Left lobe of liver (tissue), 2 donors: ENCODE measurements around the gene CHAF1A. TPM values are rescaled to one million over a fixed set of nuclear protein-coding genes. Genes with fewer than 3 reads are reported as not detected.
A peak's percentile ranks its signal among the peaks of the same experiment; 100 is the strongest.

Experiments
- ATAC-seq: fragments of 200-7000 bp; cut with Tn5 transposase; one replicate; pipeline ENCODE4 v1.9.1; 2020; ENCODE audit warnings: mild to moderate bottlenecking, moderate library complexity
- DNase-seq: peaks from one replicate; pipeline ENCODE4 v3.0.0-alpha.2; 2020; ENCODE audit warnings: low spot score
- total RNA-seq: library from RNA; stranded (reverse); gene quantifications from one replicate; pipeline ENCODE4 v1.2.1, GENCODE V29; 2021
- donor health status: DM: no; HTN: no; CAD: no; lungs with moderate emphysema.
- donor health status: DM: no; HTN: yes; CAD: no.

CHAF1A gene
- total RNA-seq, 1 donor from 2014 or later: 3.3 TPM

GRCh38 chr19:4366666-4367335, 35.6 kb upstream of the CHAF1A start:
- ATAC-seq: no peak
- no peak for DNase-seq

- ATAC-seq: no peak
- no peak for DNase-seq
These were observed 35.1 kb upstream of the CHAF1A start for GRCh38 chr19:4367336-4367723.

- DNase-seq (no peak), ATAC-seq (no peak)
These were observed 34.7 kb upstream of the CHAF1A start for GRCh38 chr19:4367781-4368127.

- peak; percentile 2 for ATAC-seq
These were observed 34.2 kb upstream of the CHAF1A start for GRCh38 chr19:4368128-4368820.

DNA sequence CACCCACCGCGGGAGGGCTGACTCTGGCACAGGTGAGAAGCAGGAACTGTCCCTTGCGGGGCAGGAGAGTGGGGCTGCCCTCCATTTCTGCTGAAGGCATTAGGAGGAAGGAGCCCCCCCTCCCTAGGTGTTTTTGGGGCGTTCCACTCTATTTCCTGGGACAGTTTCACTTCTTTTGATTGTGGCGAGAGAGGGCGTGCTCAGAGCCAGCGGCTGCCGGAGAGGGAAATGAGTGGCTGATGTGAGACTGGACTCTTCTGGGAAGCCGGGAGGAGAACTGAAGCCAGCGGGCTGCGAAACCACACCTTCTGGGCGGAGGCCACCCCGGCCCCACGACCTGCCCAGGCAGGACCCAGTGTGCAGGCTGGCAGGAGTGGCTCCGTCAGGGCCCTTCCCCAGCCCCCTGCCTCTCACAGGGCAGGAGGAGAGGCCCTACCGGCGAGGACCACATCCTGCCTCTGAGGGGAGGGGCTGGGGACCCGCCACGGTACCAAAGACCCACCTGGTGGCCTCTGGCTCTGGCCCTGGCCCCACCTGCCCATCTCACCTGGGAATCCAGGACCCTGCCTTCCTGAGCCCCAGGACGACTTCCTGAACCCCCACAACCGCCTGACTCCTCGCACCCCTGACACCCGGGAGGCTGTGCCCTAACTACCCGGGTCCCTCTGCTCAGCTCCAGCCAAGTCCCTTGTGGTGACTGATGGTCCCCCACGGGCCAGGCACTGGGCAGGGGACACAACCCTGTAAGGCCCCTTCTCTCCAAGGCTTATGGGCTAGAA, 33.1 kb upstream of the CHAF1A start:
- ATAC-seq: peak; percentile 43
- DNase-seq: no peak

More at GRCh38 chr19:4368128-4368820, 34.2 kb upstream of the CHAF1A start:
- peak; percentile 58 for DNase-seq

DNA sequence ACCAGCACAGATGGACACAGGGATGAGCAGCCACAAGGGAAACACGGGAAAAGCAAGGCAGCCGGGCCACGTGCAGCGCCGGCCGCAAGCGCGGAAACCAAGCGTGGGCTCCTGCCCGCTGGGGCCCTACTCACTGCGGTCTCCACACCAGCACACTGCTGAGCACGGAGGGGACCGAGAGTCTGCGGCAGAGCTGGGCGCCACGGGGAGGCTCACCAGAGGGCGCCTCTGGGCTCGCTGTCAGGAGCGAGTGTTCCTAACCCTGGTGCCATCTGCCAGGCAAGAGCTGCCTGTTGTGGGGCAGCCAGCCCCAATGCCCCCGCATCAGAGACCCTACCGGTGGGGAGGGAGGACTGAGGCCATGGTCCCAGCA, 32.6 kb upstream of the CHAF1A start:
- ATAC-seq: peak; percentile 21
- no peak for DNase-seq

DNA sequence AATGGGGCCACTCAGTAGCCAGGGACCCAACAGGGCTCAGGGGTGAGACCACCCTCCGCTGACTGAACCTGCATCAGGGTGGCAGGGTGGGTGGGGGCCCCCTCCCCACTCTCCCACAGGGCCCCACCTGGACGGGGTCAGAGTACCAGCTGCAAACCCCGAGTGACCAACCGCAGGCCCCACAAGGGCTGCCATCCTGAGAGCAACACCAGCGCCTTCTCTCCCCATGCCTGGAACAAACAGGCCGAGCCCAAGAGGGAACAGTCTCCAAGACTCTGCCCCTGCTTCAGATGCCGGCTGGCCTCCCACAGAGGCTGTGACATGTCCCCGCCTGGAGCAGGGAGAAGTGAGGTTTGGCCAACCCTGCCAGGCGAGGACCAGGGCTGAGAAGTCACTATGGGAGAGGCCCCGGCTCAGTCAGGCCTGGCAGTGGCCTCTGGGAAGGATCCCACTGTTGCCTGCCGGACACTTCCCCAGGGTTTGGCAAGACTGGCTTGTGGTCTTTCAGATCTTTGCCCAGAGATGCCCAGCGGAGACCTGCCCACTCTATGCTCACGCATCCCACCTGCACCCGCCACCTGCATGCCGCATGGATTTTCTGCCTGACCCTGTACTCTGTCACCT, 31.9 kb upstream of the CHAF1A start:
- no peak for DNase-seq
- no peak for ATAC-seq

DNA sequence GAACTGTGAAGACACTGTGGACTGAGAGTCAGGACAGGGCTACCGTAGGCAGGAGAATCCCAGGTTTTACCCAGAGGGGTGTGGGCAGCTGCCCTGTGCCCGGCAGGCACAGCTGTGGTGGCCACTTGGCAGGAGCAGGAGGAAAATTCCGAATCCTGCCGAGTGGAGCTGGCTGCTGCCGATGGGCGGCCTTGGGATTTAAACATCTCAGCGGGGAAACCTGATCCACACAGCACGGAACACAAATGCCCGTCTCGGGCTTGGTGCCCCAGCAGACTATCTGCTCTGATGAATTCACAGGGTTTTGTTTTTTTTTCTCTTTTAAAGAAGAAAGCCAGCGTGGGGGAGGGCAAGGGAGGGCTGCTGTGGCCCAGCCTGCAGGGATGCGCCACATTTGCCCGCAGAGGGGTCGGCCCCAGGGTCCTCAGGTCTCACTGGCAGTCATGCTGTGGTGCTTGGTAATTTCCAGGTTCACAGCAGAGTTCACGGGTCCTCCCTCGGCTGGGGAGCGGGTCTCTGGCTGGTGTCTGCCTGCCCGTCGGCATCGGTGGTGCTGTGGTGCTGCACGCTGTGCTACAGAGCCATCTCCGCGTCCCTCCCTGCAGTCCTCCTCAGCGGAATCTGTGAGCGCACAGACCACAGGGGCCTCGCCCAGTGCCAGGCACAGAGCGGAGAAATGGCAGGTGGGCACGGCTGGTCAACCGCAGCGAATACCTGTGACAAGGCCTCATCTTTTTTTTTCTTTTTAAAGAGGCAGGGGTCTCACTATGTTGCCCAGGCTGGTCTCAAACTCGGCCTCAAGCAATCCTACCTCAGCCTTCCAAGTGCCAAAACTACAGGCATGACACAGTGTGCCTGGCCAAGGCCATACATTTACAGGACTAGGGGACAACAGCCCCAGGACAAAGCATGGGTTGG, 30.9 kb upstream of the CHAF1A start:
- DNase-seq: no peak
- ATAC-seq: no peak

GRCh38 chr19:4372165-4373012, 30.1 kb upstream of the CHAF1A start:
- DNase-seq (no peak), ATAC-seq (no peak)

DNA sequence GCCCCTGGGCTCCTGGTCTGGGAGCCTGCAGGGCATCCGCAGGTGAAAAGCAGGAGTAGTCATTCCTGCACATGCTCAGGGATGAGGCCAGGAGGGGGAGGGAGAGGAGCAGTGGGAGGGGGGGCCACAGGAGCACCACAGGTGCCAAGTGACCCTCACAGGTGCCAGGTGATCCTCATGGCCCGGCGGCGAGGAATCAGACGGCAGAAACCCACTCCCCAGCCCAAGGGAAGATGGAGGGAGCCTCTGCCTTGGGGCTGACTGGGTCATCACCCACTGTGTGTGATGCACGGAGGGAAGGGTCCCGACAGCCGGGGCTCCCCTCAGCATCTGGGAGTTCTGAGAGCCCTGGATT, 29.4 kb upstream of the CHAF1A start:
- ATAC-seq (no peak), DNase-seq (no peak)

- ATAC-seq: peak; percentile 59
- no peak for DNase-seq
These were observed 28.6 kb upstream of the CHAF1A start for GRCh38 chr19:4373601-4374497.

DNA sequence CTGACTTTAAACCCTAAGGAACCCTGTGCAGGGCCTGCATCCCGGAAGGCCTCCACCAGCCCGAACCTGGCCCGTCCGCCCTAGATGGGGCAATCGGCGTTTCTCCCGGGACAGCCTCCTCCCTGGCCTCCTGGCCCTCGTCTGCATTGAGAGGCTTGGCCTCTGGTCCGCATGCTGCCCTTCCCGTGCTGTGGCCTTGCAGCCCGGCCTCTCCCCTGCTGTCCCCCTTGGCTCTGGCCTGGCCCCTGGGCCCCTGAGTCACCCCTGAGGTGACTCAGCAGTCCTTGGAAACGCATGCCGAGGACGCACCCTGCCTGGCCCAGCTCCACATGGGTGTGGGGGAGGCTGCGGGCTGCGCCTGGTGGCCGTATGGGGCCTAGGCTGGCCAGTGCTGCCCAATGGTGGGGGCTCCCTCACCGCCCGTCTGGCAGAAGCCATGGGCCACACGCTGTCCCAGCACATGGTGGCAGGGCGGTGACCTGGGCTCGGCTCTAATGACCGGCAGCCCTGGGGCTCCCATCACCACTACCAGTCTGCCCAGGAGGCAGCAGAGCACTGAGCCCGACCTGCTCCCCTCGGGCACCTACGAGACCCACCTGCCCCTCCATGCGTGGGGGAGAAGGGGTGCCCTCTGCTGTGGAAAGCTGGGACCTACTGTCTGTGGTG, 27.8 kb upstream of the CHAF1A start:
- DNase-seq (no peak), ATAC-seq (peak; percentile 36)

DNA sequence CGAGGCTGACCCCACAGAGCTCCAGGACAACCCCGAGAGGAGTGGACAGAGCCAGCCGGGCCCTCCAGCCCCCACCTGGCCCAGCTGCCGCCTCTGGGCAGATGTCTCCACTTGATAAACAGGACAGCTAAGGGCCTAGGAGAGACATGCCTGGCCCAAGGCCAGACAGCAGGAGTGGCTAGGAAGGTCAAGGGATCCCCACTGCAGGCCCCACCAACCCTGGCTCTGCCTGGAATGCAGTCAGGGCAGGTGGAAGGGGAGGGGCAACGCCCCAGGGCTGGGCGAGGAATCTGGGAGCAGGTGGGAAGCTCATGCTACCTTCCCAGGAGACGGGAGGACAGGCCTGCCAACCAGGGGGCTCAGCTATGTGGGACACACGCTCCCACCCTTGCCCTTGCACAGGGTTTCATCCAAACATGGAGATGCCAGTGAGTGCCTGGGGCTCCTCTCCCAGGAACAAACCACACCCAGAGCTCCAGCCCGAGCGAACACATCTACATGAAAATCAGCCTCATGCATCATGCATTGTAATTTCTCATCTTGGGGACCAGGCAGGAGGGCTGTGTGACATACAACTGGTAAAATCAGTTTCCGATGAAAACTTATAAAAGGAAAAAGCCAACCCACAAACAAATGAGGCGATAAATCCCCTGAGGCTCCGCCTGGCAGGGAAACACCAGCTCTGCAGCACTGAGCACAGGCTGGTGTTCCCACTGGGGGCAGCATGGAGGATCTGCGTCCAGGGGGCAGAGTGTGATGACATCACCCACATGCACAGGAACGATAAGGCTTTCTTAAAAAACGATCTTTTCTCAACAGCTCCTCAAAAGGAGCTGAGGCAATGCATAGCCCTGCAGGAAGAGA, 27.0 kb upstream of the CHAF1A start:
- peak; percentile 55 for DNase-seq
- ATAC-seq: no peak

DNA sequence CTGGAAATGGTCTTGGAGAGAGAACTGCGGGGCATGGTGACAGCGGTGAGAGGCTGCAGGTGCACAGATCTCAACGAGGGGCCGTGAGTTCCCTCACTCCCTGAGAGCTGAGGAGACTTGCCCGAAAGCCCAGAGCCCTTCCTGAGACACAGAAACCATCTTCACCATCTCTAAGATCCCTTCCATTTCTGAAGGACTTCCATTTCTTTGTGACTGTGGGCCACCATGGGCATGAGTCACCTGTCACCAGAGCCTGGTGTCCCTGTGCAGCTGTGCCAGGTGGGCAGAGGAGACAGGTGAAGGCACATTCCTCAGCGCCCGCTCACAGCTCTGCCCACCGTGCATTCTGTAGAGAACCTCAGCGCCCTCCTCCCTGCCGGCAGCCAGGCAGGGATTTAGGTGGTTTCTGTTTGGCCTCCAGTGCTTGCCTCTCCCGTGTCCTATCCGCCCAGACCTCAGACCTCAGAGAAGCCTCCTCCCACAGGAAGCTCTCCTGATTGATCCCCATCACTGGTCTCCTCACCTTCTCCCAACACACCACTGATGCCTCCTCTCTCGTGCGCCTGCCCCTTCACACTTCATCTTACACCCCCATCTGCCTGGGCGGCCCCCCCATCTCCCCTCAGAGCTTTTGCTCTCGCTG, 26.3 kb upstream of the CHAF1A start:
- ATAC-seq (no peak), DNase-seq (no peak)

DNA sequence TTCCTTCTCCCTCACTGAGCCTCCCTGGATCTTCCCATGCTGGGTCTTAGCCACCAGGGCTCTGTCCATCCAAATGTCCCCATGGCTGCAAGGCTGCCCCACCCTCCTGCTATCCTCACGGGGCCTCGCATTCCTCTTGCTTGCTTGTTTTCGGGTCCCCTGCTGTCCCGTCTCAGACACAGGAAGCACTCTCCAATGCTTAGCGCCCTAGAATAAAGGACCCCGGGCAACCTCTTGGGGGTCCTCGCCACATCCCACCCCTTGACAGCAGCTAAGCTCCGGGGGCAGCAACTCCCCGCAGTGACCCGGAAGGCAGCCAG, 25.8 kb upstream of the CHAF1A start:
- DNase-seq (no peak), ATAC-seq (no peak)

GRCh38 chr19:4376991-4377781, 25.3 kb upstream of the CHAF1A start:
- DNase-seq: no peak
- ATAC-seq: peak; percentile 4
